GM19468 (cell line): ENCODE data around the gene TTC38.

Source experiments
- ATAC-seq: cut with Tn5 transposase; IDR thresholded peaks from one replicate; pipeline ENCODE4 v1.9.1; 2021; ENCODE audit warnings: mild to moderate bottlenecking, moderate library complexity, moderate number of reproducible peaks; ENCODE audit not compliant: unreplicated experiment; ENCODE audit errors: extremely low read depth

Gene TTC38

GRCh38 chr22:46322711-46323110 lies 54.9 kb downstream of the TTC38 start:
- no peak for ATAC-seq

GRCh38 chr22:46323162-46323561 lies 55.4 kb downstream of the TTC38 start:
- no peak for ATAC-seq

- no peak for ATAC-seq
These were observed 58.4 kb downstream of the TTC38 start for GRCh38 chr22:46326066-46326680.

- ATAC-seq = no peak
These were observed 60.1 kb downstream of the TTC38 start for GRCh38 chr22:46327691-46328465.

- no peak for ATAC-seq
These were observed 61.0 kb downstream of the TTC38 start for GRCh38 chr22:46328797-46329196.

- no peak for ATAC-seq
These were observed 61.8 kb downstream of the TTC38 start for GRCh38 chr22:46329616-46330015.

GRCh38 chr22:46330426-46330825 lies 62.6 kb downstream of the TTC38 start:
- ATAC-seq = no peak

- no peak for ATAC-seq
These were observed 63.7 kb downstream of the TTC38 start for GRCh38 chr22:46331496-46331895.

GRCh38 chr22:46335201-46336118 lies 67.7 kb downstream of the TTC38 start, which contains the start of gene TRMU:
TSS of gene TRMU (plus strand) at chr22:46335714. CDS start at chr22:46335765, 51 bp downstream.
- ATAC-seq = peak; percentile 61

- no peak for ATAC-seq
These were observed 68.6 kb downstream of the TTC38 start for GRCh38 chr22:46336119-46337078.

- no peak for ATAC-seq
These were observed 70.1 kb downstream of the TTC38 start for GRCh38 chr22:46337870-46338269.

- no peak for ATAC-seq
These were observed 70.8 kb downstream of the TTC38 start for GRCh38 chr22:46338636-46339035.

GRCh38 chr22:46339956-46340355 lies 72.1 kb downstream of the TTC38 start:
- ATAC-seq = no peak

- ATAC-seq = no peak
These were observed 72.9 kb downstream of the TTC38 start for GRCh38 chr22:46340676-46341075.
